ENCODE measurements around the gene SPOP. TPM values are rescaled to one million over a fixed set of nuclear protein-coding genes. Genes with fewer than 3 reads are reported as not detected.
A peak's percentile ranks its signal among the peaks of the same experiment; 100 is the strongest.

The SPOP gene
- total and polyA plus RNA-seq, 9 donors: 44.5 to 87.3 (median 75.4) TPM

- H3K36me3 ChIP-seq: no peaks in the 10 kb centered on the region
Measured at GRCh38 chr17:49604314-49604869, 73.5 kb downstream of the SPOP start.

GRCh38 chr17:49603720-49604119 lies 74.2 kb downstream of the SPOP start:
- Histone ChIP-seq H3K4me3 (no peak overlapping the region), H3K9me3 (no peaks in the 10 kb centered on the region), H3K36me3 (no peaks in the 10 kb centered on the region), H3K4me1 (ENCODE audit: insufficient read depth) (peaks cover 12% of the 10 kb centered on the region), H3K27me3 (no peaks in the 10 kb centered on the region), H3K27ac (peak overlapping the region in 1 of 2 donors; percentile 58)
- no peak for DNase-seq
- no peak for TF ChIP-seq POLR2A (IDR thresholded peaks at IDR 0.05)
- intact Hi-C loops (cut with DNase I): no loop called here
- 30 to 45% (median 38%) methylated on average over 2 of the region's 2 CpGs for WGBS, 3 donors

More at GRCh38 chr17:49604314-49604869, 73.5 kb downstream of the SPOP start:
- 89 to 93% (median 91%) methylated on average over 7 of the region's 7 CpGs for WGBS, 3 donors
- TF ChIP-seq EP300 (IDR thresholded peaks at IDR 0.05) (no peak), CTCF (IDR thresholded peaks at IDR 0.05) (no peak), POLR2A (IDR thresholded peaks at IDR 0.05) (no peak)
- intact Hi-C loops (cut with DNase I): no loop called here
- Histone ChIP-seq H3K27me3 (no peaks in the 10 kb centered on the region), H3K4me1 (ENCODE audit: insufficient read depth) (peaks cover 12% of the 10 kb centered on the region), H3K4me3 (no peak overlapping the region), H3K9me3 (no peaks in the 10 kb centered on the region), H3K27ac (peak overlapping the region in 1 of 2 donors; percentile 58)
- DNase-seq: no peak

GRCh38 chr17:49603238-49603637 lies 74.7 kb downstream of the SPOP start:
- 6 to 9% (median 7%) methylated on average over 3 of the region's 3 CpGs for WGBS, 3 donors
- Histone ChIP-seq H3K9me3 (no peaks in the 10 kb centered on the region), H3K36me3 (no peaks in the 10 kb centered on the region), H3K4me1 (ENCODE audit: insufficient read depth) (peaks cover 12% of the 10 kb centered on the region), H3K27me3 (no peaks in the 10 kb centered on the region), H3K27ac (peak overlapping the region in 1 of 2 donors; percentile 58), H3K4me3 (no peak overlapping the region)
- intact Hi-C loops (cut with DNase I): no loop called here
- no peak for DNase-seq
- TF ChIP-seq CTCF (IDR thresholded peaks at IDR 0.05) (no peak), POLR2A (IDR thresholded peaks at IDR 0.05) (no peak), EP300 (IDR thresholded peaks at IDR 0.05) (no peak)

- Histone ChIP-seq H3K4me1 (ENCODE audit: insufficient read depth) (peaks cover 12% of the 10 kb centered on the region), H3K4me3 (no peak overlapping the region), H3K27me3 (no peaks in the 10 kb centered on the region), H3K27ac (peak overlapping the region in 1 of 2 donors; percentile 29), H3K9me3 (no peaks in the 10 kb centered on the region), H3K36me3 (no peaks in the 10 kb centered on the region)
- intact Hi-C loops (cut with DNase I): no loop called here
- DNase-seq: no peak
- TF ChIP-seq POLR2A (IDR thresholded peaks at IDR 0.05): no peak
Measured at GRCh38 chr17:49602783-49603182, 75.1 kb downstream of the SPOP start.

- no peak for TF ChIP-seq CTCF (IDR thresholded peaks at IDR 0.05)
- no peak for TF ChIP-seq POLR2A (IDR thresholded peaks at IDR 0.05)
- TF ChIP-seq EP300 (IDR thresholded peaks at IDR 0.05): no peak
- no peaks in the 10 kb centered on the region for H3K36me3 ChIP-seq
- H3K4me3 ChIP-seq: no peak overlapping the region
- no peaks in the 10 kb centered on the region for H3K9me3 ChIP-seq
- no peak overlapping the region for H3K27ac ChIP-seq
- no peaks in the 10 kb centered on the region for H3K27me3 ChIP-seq
- intact Hi-C loops (cut with DNase I): no loop called here
- no peak for DNase-seq
- peaks cover 12% of the 10 kb centered on the region for H3K4me1 ChIP-seq (ENCODE audit: insufficient read depth)
Measured at GRCh38 chr17:49600949-49601348, 76.9 kb downstream of the SPOP start.

Measured in ovary (tissue), 9 donors.